HCT116 (cell line): Measurements from ENCODE around the gene SGMS1. TPM values are rescaled to one million over a fixed set of nuclear protein-coding genes. Genes with fewer than 3 reads are reported as not detected.

ENCODE experiments used
- ATAC-seq: fragments of 200-7000 bp; cut with Tn5 transposase; 2 replicates; pipeline ENCODE4 v1.9.1; 2020; ENCODE audit warnings: mild to moderate bottlenecking, moderate library complexity
- BruUV-seq: library from RNA; stranded (reverse); fragments of 400-500 nt; replicated peaks from 2 replicates; lab custom pipeline; 2021; lab: Mats Ljungman, UMichigan
- CTCF ChIA-PET: fragments of 300-600 bp; sonication (Branson Sonifier 250); formaldehyde crosslinking; loops from one replicate; lab custom pipeline; 2021; ENCODE audit warnings: antibody characterized with exemption; lab: Charles Lee
- POLR2A ChIA-PET: fragments of 300-600, 350-600 bp; sonication (Branson Sonifier 250); formaldehyde crosslinking; loops from one replicate; lab custom pipeline; 2021; ENCODE audit warnings: antibody characterized with exemption; lab: Charles Lee
- RAD21 ChIA-PET, 2 experiments: fragments of 300-600 bp; sonication (Branson Sonifier 250); formaldehyde crosslinking; loops; one replicate each; lab custom pipeline; 2023; ENCODE audit warnings: low total read pairs in 2 of 2; ENCODE audit not compliant: uncharacterized antibody in 2 of 2, unreplicated experiment in 2 of 2, low non-redundant PET in 1 of 2; lab: Charles Lee
- DNase-seq: peaks from one replicate; pipeline ENCODE4 v3.0.0-alpha.2; 2010; ENCODE audit warnings: low read depth, low spot score
- H2AFZ ChIP-seq: fragments of 200-600 bp; shearing (Covaris generic), sonication (generic); 2 replicates; pipeline ENCODE4 v1.6.1; 2017; ENCODE audit warnings: low read depth, mixed run types, mixed read lengths, antibody characterized with exemption, low read length; ENCODE audit not compliant: poor library complexity, severe bottlenecking
- H3K27ac ChIP-seq: 2 replicates; pipeline ENCODE4 v1.5.1; 2012; ENCODE audit warnings: low read depth, low read length
- H3K27me3 ChIP-seq: fragments of 200-600 bp; sonication (generic); 2 replicates; pipeline ENCODE4 v1.6.1; 2016; ENCODE audit warnings: mixed run types, low read length, mixed read lengths; ENCODE audit not compliant: insufficient read depth
- H3K36me3 ChIP-seq, 2 experiments: fragments of 200-500 bp in 1 of 2; fragments of 200-600 bp in 1 of 2; sonication (Bioruptor generic) in 1 of 2; sonication (generic) in 1 of 2; 2 replicates each; pipeline versions ENCODE4 v1.5.1 to v1.6.1; 2014 to 2016; ENCODE audit warnings: low read length in 2 of 2, inconsistent platforms in 1 of 2, mixed read lengths in 1 of 2, mixed run types in 1 of 2; ENCODE audit not compliant: insufficient read depth in 2 of 2, control insufficient read depth in 1 of 2
- H3K4me1 ChIP-seq, 2 experiments: fragments of 200-600 bp in 1 of 2; sonication (generic) in 1 of 2; 2 replicates each; pipeline versions ENCODE4 v1.5.1 to v1.6.1; 2012 to 2017; ENCODE audit warnings: low read length in 2 of 2, inconsistent platforms in 1 of 2, mild to moderate bottlenecking in 1 of 2, mixed read lengths in 1 of 2, mixed run types in 1 of 2, moderate library complexity in 1 of 2; ENCODE audit not compliant: insufficient read depth in 2 of 2, control insufficient read depth in 1 of 2
- H3K4me2 ChIP-seq: fragments of 200-600 bp; sonication (generic); 2 replicates; pipeline ENCODE4 v1.6.1; 2017; ENCODE audit warnings: mixed run types, low read length, mixed read lengths
- H3K4me3 ChIP-seq, 2 experiments: fragments of 200-600 bp in 1 of 2; sonication (generic) in 1 of 2; replicated peaks in 1 of 2; 2 replicates each; pipeline ENCODE4 v1.5.1; 2011 to 2016; ENCODE audit warnings: low read length in 2 of 2, control low read depth in 1 of 2, low read depth in 1 of 2, mild to moderate bottlenecking in 1 of 2, mixed read lengths in 1 of 2, mixed run types in 1 of 2
- H3K79me2 ChIP-seq: fragments of 200-600 bp; sonication (generic); 2 replicates; pipeline ENCODE4 v1.6.1; 2017; ENCODE audit warnings: mild to moderate bottlenecking, mixed run types, low read length, moderate library complexity, mixed read lengths; ENCODE audit not compliant: insufficient read depth
- H3K9ac ChIP-seq: fragments of 200-600 bp; sonication (generic); 2 replicates; pipeline ENCODE4 v1.6.1; 2016; ENCODE audit warnings: low read length, mixed read lengths
- H3K9me2 ChIP-seq: fragments of 200-600 bp; sonication (generic), shearing (Covaris generic); 2 replicates; pipeline ENCODE4 v1.6.1; 2017; ENCODE audit warnings: mixed run types, mild to moderate bottlenecking, moderate library complexity; ENCODE audit not compliant: insufficient read depth
- H3K9me3 ChIP-seq, 2 experiments: fragments of 200-500 bp in 1 of 2; fragments of 200-600 bp in 1 of 2; sonication (Bioruptor generic) in 1 of 2; sonication (generic) in 1 of 2; 2 replicates each; pipeline ENCODE4 v1.6.1; 2014 to 2017; ENCODE audit warnings: low read length in 2 of 2, mixed read lengths in 2 of 2, inconsistent platforms in 1 of 2, low read depth in 1 of 2, mild to moderate bottlenecking in 1 of 2, mixed run types in 1 of 2, moderate library complexity in 1 of 2; ENCODE audit not compliant: control insufficient read depth in 1 of 2, insufficient read depth in 1 of 2
- H4K20me1 ChIP-seq: fragments of 200-600 bp; sonication (generic), shearing (Covaris generic); 2 replicates; pipeline ENCODE4 v1.6.1; 2017; ENCODE audit warnings: mixed run types, mild to moderate bottlenecking, moderate library complexity; ENCODE audit not compliant: insufficient read depth
- CEBPB ChIP-seq: IDR thresholded peaks from 2 replicates; pipeline ENCODE4 v1.6.1; 2012; ENCODE audit warnings: low read depth
- ELF1 ChIP-seq: IDR thresholded peaks from 2 replicates; pipeline ENCODE4 v1.6.1; 2012; ENCODE audit warnings: low read depth, borderline replicate concordance
- FOSL1 ChIP-seq: IDR thresholded peaks from 2 replicates; pipeline ENCODE4 v1.6.1; 2012; ENCODE audit warnings: low read depth
- MAX ChIP-seq: IDR thresholded peaks from 2 replicates; pipeline ENCODE4 v1.6.1; 2012
- REST ChIP-seq: IDR thresholded peaks from 2 replicates; pipeline ENCODE4 v1.6.1; 2012; ENCODE audit warnings: low read depth
- SIN3A ChIP-seq: IDR thresholded peaks from 2 replicates; pipeline ENCODE4 v1.6.1; 2012; ENCODE audit warnings: low read depth
- SRF ChIP-seq: IDR thresholded peaks from 2 replicates; pipeline ENCODE4 v1.6.1; 2012; ENCODE audit warnings: low read depth
- ZFX ChIP-seq: fragments of 450-650 bp; IDR thresholded peaks from 2 replicates; pipeline ENCODE4 v1.6.1; 2017
- intact Hi-C: fragments of 100-400 bp; cut with micrococcal nuclease; formaldehyde crosslinking; loops from 2 replicates; pipeline ENCODE4 v1.10.0; 2022
- total RNA-seq: library from RNA; stranded (reverse); gene quantifications from one replicate; pipeline ENCODE4 v1.2.1, GENCODE V29; 2021; ENCODE audit not compliant: unreplicated experiment

SGMS1 gene
- total RNA-seq, 1 experiment from 2014 or later: 29.1 TPM

- Histone ChIP-seq H3K27me3 (no peaks in the 10 kb centered on the region), H3K9me2 (no peaks in the 10 kb centered on the region), H3K79me2 (peaks cover 62% of the 10 kb centered on the region), H3K4me1 (peaks cover 30 to 31% of the 10 kb centered on the region in 2 experiments), H4K20me1 (no peaks in the 10 kb centered on the region)
- intact Hi-C loops: no loop called here
- RAD21 ChIA-PET: no interaction called here
- TF ChIP-seq REST (no peak), ELF1 (no peak), CEBPB (no peak), ZFX (no peak), SIN3A (no peak), MAX (no peak), FOSL1 (no peak), SRF (no peak)
- TF ChIP-seq, all 23 proteins: peak for 0
- BruUV-seq: no TSS peak
- no peaks in the 10 kb centered on the region for H3K9me3 ChIP-seq
- POLR2A ChIA-PET: interaction anchor here (1.0 kb wide), 1 partner anchor 9 kb away, joined by 3 read pairs; no protein-coding TSS in a partner anchor
- H3K27ac ChIP-seq: no peak overlapping the region
- no peak overlapping the region for H3K4me3 ChIP-seq
- H3K36me3 ChIP-seq: no peaks in the 10 kb centered on the region
- H2AFZ ChIP-seq: no peak overlapping the region
- no peak overlapping the region for H3K9ac ChIP-seq
- H3K4me2 ChIP-seq: no peak overlapping the region
- no peak for ATAC-seq
- no peak for DNase-seq
- CTCF ChIA-PET: no interaction called here
Measured at GRCh38 chr10:50404021-50404773, 219.6 kb downstream of the SGMS1 start.
